Upper lobe of left lung (tissue), 6 donors: ENCODE measurements around the gene ACVR1. TPM values are rescaled to one million over a fixed set of nuclear protein-coding genes. Genes with fewer than 3 reads are reported as not detected.
A peak's percentile ranks its signal among the peaks of the same experiment; 100 is the strongest.

Source experiments
- ATAC-seq, 2 donors: fragments of 200-7000 bp; cut with Tn5 transposase; one replicate each; pipeline ENCODE4 v1.9.1; 2022; ENCODE audit warnings: mild to moderate bottlenecking in 2 of 2, moderate library complexity in 2 of 2; ENCODE audit not compliant: low FRiP score in 2 of 2
- DNase-seq, 2 donors: peaks; one replicate each; pipeline ENCODE4 v3.0.0-alpha.2; 2019 to 2020
- H3K27ac ChIP-seq, 4 donors: fragments of 200-600 bp; sonication (generic); one replicate each; pipeline ENCODE4 v1.5.1; 2016 to 2019
- H3K27me3 ChIP-seq, 4 donors: fragments of 200-600 bp; sonication (generic); one replicate each; pipeline ENCODE4 v1.5.1; 2017 to 2019
- H3K36me3 ChIP-seq, 4 donors: fragments of 200-600 bp; sonication (generic); one replicate each; pipeline ENCODE4 v1.5.1; 2016 to 2019
- H3K4me1 ChIP-seq, 4 donors: fragments of 200-600 bp; sonication (generic); one replicate each; pipeline ENCODE4 v1.5.1; 2018 to 2019
- H3K4me3 ChIP-seq, 4 donors: fragments of 200-600 bp; sonication (generic); one replicate each; pipeline ENCODE4 v1.5.1; 2017 to 2019; ENCODE audit warnings: mild to moderate bottlenecking in 2 of 4, moderate library complexity in 1 of 4
- H3K9me3 ChIP-seq, 4 donors: fragments of 200-600 bp; sonication (generic); one replicate each; pipeline ENCODE4 v1.5.1; 2018 to 2019
- EP300 ChIP-seq, 4 donors: sonication (generic); formaldehyde crosslinking; IDR thresholded peaks; one replicate each; pipeline ENCODE4 v1.5.1; 2017; ENCODE audit warnings: antibody characterized with exemption in 4 of 4, control low read depth in 2 of 4
- POLR2A ChIP-seq, 4 donors: fragments of 450-650 bp; IDR thresholded peaks; one replicate each; pipeline ENCODE4 v1.5.1; 2016 to 2017; ENCODE audit warnings: antibody characterized with exemption in 4 of 4, mild to moderate bottlenecking in 2 of 4
- POLR2AphosphoS5 ChIP-seq, 2 donors: sonication (generic); formaldehyde crosslinking; IDR thresholded peaks; one replicate each; pipeline ENCODE4 v1.5.1; 2017; ENCODE audit warnings: antibody characterized with exemption in 2 of 2
- WGBS, 2 donors: methylation state at CpG; one replicate each; pipeline ENCODE4 v1.1.5; 2017 to 2018; 5-methylcytosine and 5-hydroxymethylcytosine counted together
- total RNA-seq, 6 donors: library from RNA; depleted of rRNA in 4 of 6; stranded (reverse); fragments of >200 nt in 4 of 6; gene quantifications; one replicate each; pipeline versions ENCODE4 v1.1.0 to v1.2.1, GENCODE V29; 2016 to 2021
- TF ChIP-seq, protein P1 (sequence below), 6 experiments: fragments of 450-650 bp in 4 of 6; fragments of 200-600 bp in 2 of 6; sonication (generic) in 2 of 6; IDR thresholded peaks; one replicate each; pipeline ENCODE4 v1.5.1; 2016 to 2019; ENCODE audit warnings: antibody characterized with exemption in 6 of 6
- donor health status: DM: no; HTN: no; CAD: no; lungs with moderate emphysema.
- donor health status: DM: no; HTN: yes; CAD: no; lungs with severe emphysema.

Gene ACVR1
- total RNA-seq, 6 donors from 2014 or later: 16.4 to 38.8 (median 25.8) TPM

DNA sequence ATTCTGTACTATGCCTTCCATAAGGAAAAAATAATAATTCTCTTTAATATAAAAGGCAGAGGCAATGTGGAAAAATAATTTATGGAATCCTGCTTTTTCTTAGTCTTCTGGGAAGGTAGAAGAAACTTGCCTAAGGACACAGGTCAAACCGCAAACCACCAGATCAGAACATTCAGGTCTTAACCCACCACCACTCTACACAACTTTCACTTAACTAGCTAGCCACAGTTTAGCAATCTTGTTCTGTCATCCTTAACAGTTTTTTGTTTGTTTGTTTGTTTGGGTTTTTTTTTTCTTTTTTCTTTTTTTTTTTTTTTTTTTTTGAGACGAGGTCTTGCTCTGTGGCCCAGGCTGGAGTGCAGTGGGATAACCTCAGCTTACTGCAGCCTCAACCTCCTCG lies 70.6 kb downstream of the ACVR1 start:
- H3K4me1 ChIP-seq: peaks cover 0 to 10% (median 7%) of the 10 kb centered on the region in 4 donors

DNA sequence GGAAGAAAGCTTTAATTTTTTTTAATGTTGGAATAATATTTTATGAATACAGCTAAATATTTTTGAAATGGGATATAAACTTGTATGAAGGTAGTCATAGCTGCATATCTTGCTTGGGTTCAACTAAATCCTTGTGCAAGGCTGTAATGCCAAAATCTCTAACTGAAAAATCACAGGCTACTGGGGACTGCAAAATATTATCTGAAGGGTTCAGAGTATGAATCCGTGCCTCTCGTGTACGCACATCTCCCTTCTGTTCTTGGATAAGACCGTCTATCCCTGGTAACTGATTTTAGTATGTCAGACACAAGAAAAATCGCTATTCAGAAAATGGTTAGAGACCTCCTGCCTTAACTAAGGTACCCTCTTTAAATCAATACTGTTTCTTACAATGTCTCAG lies 71.8 kb downstream of the ACVR1 start:
- ATAC-seq: no peak
- Histone ChIP-seq H3K9me3 (no peaks in the 10 kb centered on the region), H3K4me3 (no peak overlapping the region), H3K36me3 (peaks cover 0 to under 1% (median 0%) of the 10 kb centered on the region in 4 donors), H3K27me3 (no peaks in the 10 kb centered on the region), H3K27ac (no peak overlapping the region), H3K4me1 (peaks cover 0 to 9% (median 7%) of the 10 kb centered on the region in 4 donors)
- DNase-seq: no peak
- WGBS, 2 donors: 94 to 96% methylated on average over 5 of the region's 5 CpGs
- TF ChIP-seq, protein P1, sequence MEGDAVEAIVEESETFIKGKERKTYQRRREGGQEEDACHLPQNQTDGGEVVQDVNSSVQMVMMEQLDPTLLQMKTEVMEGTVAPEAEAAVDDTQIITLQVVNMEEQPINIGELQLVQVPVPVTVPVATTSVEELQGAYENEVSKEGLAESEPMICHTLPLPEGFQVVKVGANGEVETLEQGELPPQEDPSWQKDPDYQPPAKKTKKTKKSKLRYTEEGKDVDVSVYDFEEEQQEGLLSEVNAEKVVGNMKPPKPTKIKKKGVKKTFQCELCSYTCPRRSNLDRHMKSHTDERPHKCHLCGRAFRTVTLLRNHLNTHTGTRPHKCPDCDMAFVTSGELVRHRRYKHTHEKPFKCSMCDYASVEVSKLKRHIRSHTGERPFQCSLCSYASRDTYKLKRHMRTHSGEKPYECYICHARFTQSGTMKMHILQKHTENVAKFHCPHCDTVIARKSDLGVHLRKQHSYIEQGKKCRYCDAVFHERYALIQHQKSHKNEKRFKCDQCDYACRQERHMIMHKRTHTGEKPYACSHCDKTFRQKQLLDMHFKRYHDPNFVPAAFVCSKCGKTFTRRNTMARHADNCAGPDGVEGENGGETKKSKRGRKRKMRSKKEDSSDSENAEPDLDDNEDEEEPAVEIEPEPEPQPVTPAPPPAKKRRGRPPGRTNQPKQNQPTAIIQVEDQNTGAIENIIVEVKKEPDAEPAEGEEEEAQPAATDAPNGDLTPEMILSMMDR (IDR thresholded peaks at IDR 0.05): no peak
- no peak for TF ChIP-seq EP300 (IDR thresholded peaks at IDR 0.05)
- TF ChIP-seq POLR2A (IDR thresholded peaks at IDR 0.05): no peak
- no peak for TF ChIP-seq POLR2AphosphoS5 (IDR thresholded peaks at IDR 0.05)

More for the DNA sequence above, 70.6 kb downstream of the ACVR1 start:
- Histone ChIP-seq H3K27ac (no peak overlapping the region), H3K9me3 (no peaks in the 10 kb centered on the region), H3K36me3 (no peaks in the 10 kb centered on the region), H3K27me3 (no peaks in the 10 kb centered on the region), H3K4me3 (no peak overlapping the region)
- no peak for ATAC-seq
- no peak for TF ChIP-seq EP300 (IDR thresholded peaks at IDR 0.05)
- TF ChIP-seq, protein P1 (IDR thresholded peaks at IDR 0.05): no peak
- no peak for TF ChIP-seq POLR2AphosphoS5 (IDR thresholded peaks at IDR 0.05)
- TF ChIP-seq POLR2A (IDR thresholded peaks at IDR 0.05): no peak
- WGBS, 2 donors: 98 to 100% methylated on average over 3 of the region's 3 CpGs
- no peak for DNase-seq

DNA sequence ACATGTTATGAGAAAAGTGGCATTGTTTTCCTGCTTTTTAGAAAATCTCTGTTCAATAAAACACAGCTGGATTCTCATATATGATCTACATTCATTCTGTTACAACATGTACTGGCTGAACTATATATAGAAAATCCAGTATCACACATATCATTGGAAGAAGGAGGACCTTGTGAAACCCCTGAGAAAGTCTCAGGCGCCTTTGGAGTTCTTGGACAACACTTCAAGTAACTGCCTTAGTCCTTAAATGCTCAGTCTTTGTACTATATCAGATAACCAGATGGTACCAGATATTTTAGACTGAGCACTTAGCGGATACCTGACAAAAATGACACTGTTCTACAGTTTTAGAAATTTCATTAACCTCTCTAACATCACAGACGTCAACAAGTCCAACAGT lies 72.2 kb downstream of the ACVR1 start:
- no peak overlapping the region for H3K4me3 ChIP-seq
- H3K27me3 ChIP-seq: no peaks in the 10 kb centered on the region
- no peak for TF ChIP-seq POLR2A (IDR thresholded peaks at IDR 0.05)
- H3K9me3 ChIP-seq: no peaks in the 10 kb centered on the region
- WGBS, 2 donors: 94 to 96% methylated on average over 3 of the region's 3 CpGs
- peaks cover 0 to 8% (median 4%) of the 10 kb centered on the region in 4 donors for H3K4me1 ChIP-seq
- H3K27ac ChIP-seq: no peak overlapping the region
- no peak for ATAC-seq
- H3K36me3 ChIP-seq: peaks cover 0 to 4% (median under 1%) of the 10 kb centered on the region in 4 donors
- DNase-seq: no peak

DNA sequence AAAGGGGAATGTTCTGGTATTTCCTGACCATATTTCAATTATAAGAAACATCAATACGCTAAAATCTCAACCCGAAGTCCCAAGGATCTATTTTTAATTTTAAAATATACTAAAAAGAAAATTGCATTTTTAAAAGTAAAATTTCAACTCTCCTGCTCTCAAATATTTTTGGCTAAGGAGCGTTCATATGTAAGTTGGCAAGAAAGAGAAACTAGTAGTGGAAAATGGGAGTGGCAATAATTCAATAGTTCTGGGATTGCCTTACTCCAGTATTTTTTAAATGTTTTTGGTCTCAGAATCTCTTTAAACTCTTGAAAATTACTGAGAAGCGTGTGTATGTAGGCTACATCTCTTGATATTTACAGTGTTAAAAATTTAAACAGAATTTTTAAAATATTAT lies 72.7 kb downstream of the ACVR1 start:
- Histone ChIP-seq H3K27ac (no peak overlapping the region), H3K4me1 (peaks cover 0 to 8% (median 1%) of the 10 kb centered on the region in 4 donors), H3K36me3 (peaks cover 0 to 9% (median 3%) of the 10 kb centered on the region in 4 donors), H3K4me3 (no peak overlapping the region), H3K9me3 (no peaks in the 10 kb centered on the region), H3K27me3 (no peaks in the 10 kb centered on the region)
- DNase-seq (no peak), ATAC-seq (no peak)
- 83 to 87% methylated on average over 4 of the region's 4 CpGs for WGBS, 2 donors
- TF ChIP-seq POLR2A (IDR thresholded peaks at IDR 0.05) (no peak), POLR2AphosphoS5 (IDR thresholded peaks at IDR 0.05) (no peak), EP300 (IDR thresholded peaks at IDR 0.05) (no peak)
- TF ChIP-seq, protein P1 (IDR thresholded peaks at IDR 0.05): no peak

DNA sequence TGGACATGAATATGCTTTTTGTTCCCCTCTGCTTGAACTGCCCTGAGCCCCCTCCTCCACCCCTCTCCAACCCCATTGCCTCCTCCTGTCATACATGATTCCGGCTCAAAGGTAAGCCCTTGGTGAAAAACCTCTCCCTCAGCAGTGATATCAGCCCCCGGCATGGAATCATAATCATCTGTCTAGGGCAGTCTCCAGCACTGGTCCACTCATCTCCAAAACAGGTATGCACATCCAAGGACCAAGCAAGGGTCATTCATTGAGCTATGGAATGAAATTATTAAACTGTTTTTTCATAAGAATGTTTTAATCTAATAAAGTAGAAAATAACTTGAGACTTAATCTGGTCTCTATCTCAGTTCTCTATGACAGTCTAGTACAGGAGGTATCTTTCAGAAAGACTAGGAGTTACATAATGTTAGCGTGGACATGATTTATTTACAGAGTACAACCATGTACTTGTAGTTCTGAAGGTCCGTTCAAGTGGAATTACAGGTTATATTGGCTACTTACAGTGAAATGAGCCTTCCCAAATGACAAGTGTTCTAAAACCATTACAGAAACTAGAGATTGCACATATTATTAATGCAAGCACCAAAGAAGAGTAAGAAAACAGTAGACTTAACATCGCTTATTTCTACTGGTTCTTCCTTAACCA lies 75.2 kb downstream of the ACVR1 start:
- DNase-seq (no peak), ATAC-seq (peak in 1 of 2 donors; percentile 68)
- H3K4me1 ChIP-seq: peaks cover 0 to 8% (median 1%) of the 10 kb centered on the region in 4 donors
- TF ChIP-seq POLR2A (IDR thresholded peaks at IDR 0.05) (no peak), POLR2AphosphoS5 (IDR thresholded peaks at IDR 0.05) (no peak), EP300 (IDR thresholded peaks at IDR 0.05) (no peak)
- TF ChIP-seq, protein P1 (IDR thresholded peaks at IDR 0.05): no peak
- peaks cover 0 to 18% (median 4%) of the 10 kb centered on the region in 4 donors for H3K36me3 ChIP-seq
- H3K27me3 ChIP-seq: no peaks in the 10 kb centered on the region
- H3K27ac ChIP-seq: no peak overlapping the region
- H3K4me3 ChIP-seq: no peak overlapping the region
- H3K9me3 ChIP-seq: no peaks in the 10 kb centered on the region
- 76% methylated on average over 5 of the region's 5 CpGs for WGBS, 2 donors
